Measurements from ENCODE around the gene FBXO28. TPM values are rescaled to one million over a fixed set of nuclear protein-coding genes. Genes with fewer than 3 reads are reported as not detected.
A peak's percentile ranks its signal among the peaks of the same experiment; 100 is the strongest.

Gene FBXO28
- total RNA-seq, 1 experiment from 2014 or later, result 36.6 TPM

DNA sequence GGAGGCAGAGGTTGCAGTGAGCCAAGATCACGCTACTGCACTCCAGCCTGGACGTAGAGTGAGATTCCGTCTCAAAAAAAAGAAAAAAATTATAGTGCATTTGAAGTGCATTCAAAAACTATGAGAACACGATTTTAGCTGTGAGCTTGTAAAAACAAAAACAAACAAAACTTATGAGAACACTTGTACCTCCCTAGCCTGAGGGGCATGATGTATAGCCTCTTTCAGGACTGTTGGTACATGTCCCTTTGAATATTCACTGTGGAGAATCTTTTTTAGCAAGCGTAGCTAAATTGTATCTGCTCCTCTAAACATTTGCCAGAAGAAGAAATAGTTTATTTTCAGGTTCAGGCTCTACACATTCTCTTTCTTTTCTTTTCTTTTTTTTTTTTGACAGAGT is 59.6 kb downstream of the FBXO28 start:
- no peak for TF ChIP-seq POLR2AphosphoS5 (IDR thresholded peaks at IDR 0.05; ENCODE audit: low read depth, low read length)
- intact Hi-C loops (cut with micrococcal nuclease; ENCODE audit: unreplicated experiment) (no loop called here), in situ Hi-C loops (cut with HindIII; ENCODE audit: low pct_unique_long_range_greater_than_20kb, low sequenced_read_pairs) (no loop called here)
- H3K27ac ChIP-seq (ENCODE audit: low read length), result no peak overlapping the region
- POLR2A ChIA-PET, result interaction anchor here (0.6 kb wide), 1 partner anchor 141 kb away, joined by 5 read pairs; no protein-coding TSS in a partner anchor
- no peak overlapping the region for H3K4me3 ChIP-seq (ENCODE audit: low read depth in 2 of 2, low read length in 2 of 2)
- CTCF ChIA-PET, result interaction anchor here (0.6 kb wide), 1 partner anchor 21 kb away, joined by 6 read pairs; no protein-coding TSS in a partner anchor
- no peak for DNase-seq (ENCODE audit: low read depth, low spot score)
- H3K27me3 ChIP-seq (ENCODE audit: control insufficient read depth, insufficient read depth, low read length), result no peaks in the 10 kb centered on the region
- no TSS peak for BruUV-seq (replicated peaks)
- ATAC-seq, result no peak
- no peaks in the 10 kb centered on the region for H3K9me3 ChIP-seq (ENCODE audit: control insufficient read depth, insufficient read depth, low read depth, low read length)
- H3K4me1 ChIP-seq (ENCODE audit: control insufficient read depth, insufficient read depth, low read length), result peaks cover 3% of the 10 kb centered on the region; the same call in 1 of the 2 replicates
- no peaks in the 10 kb centered on the region for H3K36me3 ChIP-seq (ENCODE audit: control insufficient read depth, insufficient read depth, low read length)

DNA sequence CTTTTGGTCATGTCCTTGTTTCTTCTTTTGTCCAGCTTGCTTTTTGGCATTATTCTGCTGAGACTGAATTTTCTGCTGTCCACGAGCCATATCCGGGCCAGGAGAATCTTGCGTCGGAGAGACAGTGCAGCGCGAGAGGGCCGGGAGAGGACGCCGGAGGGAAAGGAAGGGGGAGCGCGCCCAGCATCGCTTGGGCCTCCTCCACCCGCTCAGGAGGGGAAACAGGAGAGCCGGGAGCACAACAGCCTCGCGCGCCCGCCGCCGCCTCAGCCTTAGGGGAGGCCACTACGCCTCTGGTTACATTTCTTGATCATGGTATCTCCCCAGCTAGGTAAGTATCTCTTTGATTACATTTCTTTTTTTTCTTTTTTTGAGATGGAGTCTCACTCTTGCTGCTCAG is 61.7 kb downstream of the FBXO28 start:
- Histone ChIP-seq H3K36me3 (ENCODE audit: control insufficient read depth, insufficient read depth, low read length) (no peaks in the 10 kb centered on the region), H3K4me3 (ENCODE audit: low read depth in 2 of 2, low read length in 2 of 2) (no peak overlapping the region), H3K4me1 (ENCODE audit: control insufficient read depth, insufficient read depth, low read length) (no peaks in the 10 kb centered on the region), H3K27me3 (ENCODE audit: control insufficient read depth, insufficient read depth, low read length) (no peaks in the 10 kb centered on the region), H3K27ac (ENCODE audit: low read length) (no peak overlapping the region), H3K9me3 (ENCODE audit: control insufficient read depth, insufficient read depth, low read depth, low read length) (no peaks in the 10 kb centered on the region)
- DNase-seq (ENCODE audit: low read depth, low spot score) (no peak), ATAC-seq (peak; percentile 66)
- TF ChIP-seq, protein P1, sequence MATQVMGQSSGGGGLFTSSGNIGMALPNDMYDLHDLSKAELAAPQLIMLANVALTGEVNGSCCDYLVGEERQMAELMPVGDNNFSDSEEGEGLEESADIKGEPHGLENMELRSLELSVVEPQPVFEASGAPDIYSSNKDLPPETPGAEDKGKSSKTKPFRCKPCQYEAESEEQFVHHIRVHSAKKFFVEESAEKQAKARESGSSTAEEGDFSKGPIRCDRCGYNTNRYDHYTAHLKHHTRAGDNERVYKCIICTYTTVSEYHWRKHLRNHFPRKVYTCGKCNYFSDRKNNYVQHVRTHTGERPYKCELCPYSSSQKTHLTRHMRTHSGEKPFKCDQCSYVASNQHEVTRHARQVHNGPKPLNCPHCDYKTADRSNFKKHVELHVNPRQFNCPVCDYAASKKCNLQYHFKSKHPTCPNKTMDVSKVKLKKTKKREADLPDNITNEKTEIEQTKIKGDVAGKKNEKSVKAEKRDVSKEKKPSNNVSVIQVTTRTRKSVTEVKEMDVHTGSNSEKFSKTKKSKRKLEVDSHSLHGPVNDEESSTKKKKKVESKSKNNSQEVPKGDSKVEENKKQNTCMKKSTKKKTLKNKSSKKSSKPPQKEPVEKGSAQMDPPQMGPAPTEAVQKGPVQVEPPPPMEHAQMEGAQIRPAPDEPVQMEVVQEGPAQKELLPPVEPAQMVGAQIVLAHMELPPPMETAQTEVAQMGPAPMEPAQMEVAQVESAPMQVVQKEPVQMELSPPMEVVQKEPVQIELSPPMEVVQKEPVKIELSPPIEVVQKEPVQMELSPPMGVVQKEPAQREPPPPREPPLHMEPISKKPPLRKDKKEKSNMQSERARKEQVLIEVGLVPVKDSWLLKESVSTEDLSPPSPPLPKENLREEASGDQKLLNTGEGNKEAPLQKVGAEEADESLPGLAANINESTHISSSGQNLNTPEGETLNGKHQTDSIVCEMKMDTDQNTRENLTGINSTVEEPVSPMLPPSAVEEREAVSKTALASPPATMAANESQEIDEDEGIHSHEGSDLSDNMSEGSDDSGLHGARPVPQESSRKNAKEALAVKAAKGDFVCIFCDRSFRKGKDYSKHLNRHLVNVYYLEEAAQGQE (IDR thresholded peaks at IDR 0.05; ENCODE audit: insufficient read depth in 1 of 2, low read depth in 2 of 2, low read length in 1 of 2), result no peak
- TF ChIP-seq, protein P2, sequence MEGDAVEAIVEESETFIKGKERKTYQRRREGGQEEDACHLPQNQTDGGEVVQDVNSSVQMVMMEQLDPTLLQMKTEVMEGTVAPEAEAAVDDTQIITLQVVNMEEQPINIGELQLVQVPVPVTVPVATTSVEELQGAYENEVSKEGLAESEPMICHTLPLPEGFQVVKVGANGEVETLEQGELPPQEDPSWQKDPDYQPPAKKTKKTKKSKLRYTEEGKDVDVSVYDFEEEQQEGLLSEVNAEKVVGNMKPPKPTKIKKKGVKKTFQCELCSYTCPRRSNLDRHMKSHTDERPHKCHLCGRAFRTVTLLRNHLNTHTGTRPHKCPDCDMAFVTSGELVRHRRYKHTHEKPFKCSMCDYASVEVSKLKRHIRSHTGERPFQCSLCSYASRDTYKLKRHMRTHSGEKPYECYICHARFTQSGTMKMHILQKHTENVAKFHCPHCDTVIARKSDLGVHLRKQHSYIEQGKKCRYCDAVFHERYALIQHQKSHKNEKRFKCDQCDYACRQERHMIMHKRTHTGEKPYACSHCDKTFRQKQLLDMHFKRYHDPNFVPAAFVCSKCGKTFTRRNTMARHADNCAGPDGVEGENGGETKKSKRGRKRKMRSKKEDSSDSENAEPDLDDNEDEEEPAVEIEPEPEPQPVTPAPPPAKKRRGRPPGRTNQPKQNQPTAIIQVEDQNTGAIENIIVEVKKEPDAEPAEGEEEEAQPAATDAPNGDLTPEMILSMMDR (IDR thresholded peaks at IDR 0.05), result no peak
- TF ChIP-seq SIN3A (IDR thresholded peaks at IDR 0.05; ENCODE audit: borderline replicate concordance, insufficient read depth, low read depth, low read length) (no peak), TCF7L2 (IDR thresholded peaks at IDR 0.05; ENCODE audit: low read depth, low read length) (no peak), POLR2AphosphoS5 (IDR thresholded peaks at IDR 0.05; ENCODE audit: low read depth, low read length) (no peak)
- BruUV-seq (replicated peaks), result no TSS peak
- intact Hi-C loops (cut with micrococcal nuclease; ENCODE audit: unreplicated experiment) (no loop called here), in situ Hi-C loops (cut with HindIII; ENCODE audit: low pct_unique_long_range_greater_than_20kb, low sequenced_read_pairs) (no loop called here)
- ChIA-PET CTCF (no interaction called here), POLR2A (no interaction called here)

DNA sequence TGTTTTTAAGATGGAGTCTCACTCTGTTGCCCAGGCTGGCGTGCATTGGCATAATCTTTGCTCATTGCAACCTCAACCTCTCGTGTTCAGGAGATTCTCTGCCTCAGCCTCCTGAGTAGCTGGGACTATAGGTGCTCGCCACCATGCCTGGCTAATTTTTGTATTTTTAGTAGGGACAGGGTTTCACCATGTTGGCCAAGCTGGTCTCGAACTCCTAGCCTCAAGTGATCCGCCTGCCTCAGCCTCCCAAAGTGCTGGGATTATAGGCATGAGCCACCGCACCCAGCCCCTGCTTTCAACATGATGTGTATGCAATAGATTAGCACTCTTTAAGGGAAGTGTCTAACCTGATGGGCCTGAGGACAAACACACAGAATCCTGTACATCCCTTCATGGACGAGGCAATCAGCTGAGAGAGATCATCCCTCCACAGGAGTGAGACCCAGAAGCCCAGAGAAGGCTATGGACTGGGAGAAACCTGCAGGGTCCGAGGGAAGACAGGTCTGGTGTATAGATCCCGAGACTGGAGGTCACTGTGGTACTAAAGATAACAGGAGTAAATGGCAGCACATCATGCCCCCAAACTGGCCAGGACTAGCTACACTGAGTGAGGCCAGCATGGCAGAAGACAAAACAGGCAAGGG is 63.6 kb downstream of the FBXO28 start:
- no peak for DNase-seq (ENCODE audit: low read depth, low spot score)
- TF ChIP-seq SIN3A (IDR thresholded peaks at IDR 0.05; ENCODE audit: borderline replicate concordance, insufficient read depth, low read depth, low read length) (no peak), POLR2AphosphoS5 (IDR thresholded peaks at IDR 0.05; ENCODE audit: low read depth, low read length) (no peak), TCF7L2 (IDR thresholded peaks at IDR 0.05; ENCODE audit: low read depth, low read length) (no peak)
- TF ChIP-seq, protein P2 (IDR thresholded peaks at IDR 0.05), result no peak
- TF ChIP-seq, protein P1 (IDR thresholded peaks at IDR 0.05; ENCODE audit: insufficient read depth in 1 of 2, low read depth in 2 of 2, low read length in 1 of 2), result no peak
- Histone ChIP-seq H3K27ac (ENCODE audit: low read length) (no peak overlapping the region), H3K4me1 (ENCODE audit: control insufficient read depth, insufficient read depth, low read length) (0 out of 2 replicates have a peak, but pooled peaks cover 4% of the 10 kb centered on the region), H3K36me3 (ENCODE audit: control insufficient read depth, insufficient read depth, low read length) (no peaks in the 10 kb centered on the region), H3K4me3 (ENCODE audit: low read depth in 2 of 2, low read length in 2 of 2) (no peak overlapping the region), H3K9me3 (ENCODE audit: control insufficient read depth, insufficient read depth, low read depth, low read length) (no peaks in the 10 kb centered on the region), H3K27me3 (ENCODE audit: control insufficient read depth, insufficient read depth, low read length) (no peaks in the 10 kb centered on the region)
- no TSS peak for BruUV-seq (replicated peaks)
- POLR2A ChIA-PET, result interaction anchor here (0.7 kb wide), 1 partner anchor 61 kb away, joined by 5 read pairs; no protein-coding TSS in a partner anchor
- intact Hi-C loops (cut with micrococcal nuclease; ENCODE audit: unreplicated experiment) (no loop called here), in situ Hi-C loops (cut with HindIII; ENCODE audit: low pct_unique_long_range_greater_than_20kb, low sequenced_read_pairs) (no loop called here)
- ATAC-seq, result no peak
- CTCF ChIA-PET, result no interaction called here

Measured in Panc1 (cell line).